ENCODE measurements around the gene CREB3L1. TPM values are rescaled to one million over a fixed set of nuclear protein-coding genes. Genes with fewer than 3 reads are reported as not detected.

Gene CREB3L1
- total and polyA plus RNA-seq, 2 experiments from 2014 or later: 8.5 to 10.4 TPM

DNA sequence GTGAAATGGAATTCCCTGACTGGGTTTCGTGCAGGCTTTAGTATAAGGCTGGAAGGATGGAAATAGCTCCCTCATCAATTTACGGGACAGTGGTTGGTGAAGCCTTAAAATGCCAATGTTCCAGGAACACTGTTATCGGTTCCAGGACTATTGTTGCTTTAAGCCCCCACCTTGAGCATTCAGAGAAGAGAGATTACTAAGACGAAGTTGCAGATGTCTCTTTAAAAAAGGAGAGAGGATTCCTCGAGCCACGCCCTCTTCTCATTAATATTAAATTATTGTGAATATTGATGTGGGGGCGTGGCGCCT, 195 bp upstream of the CREB3L1 start (continued):
- TF ChIP-seq, protein P1, sequence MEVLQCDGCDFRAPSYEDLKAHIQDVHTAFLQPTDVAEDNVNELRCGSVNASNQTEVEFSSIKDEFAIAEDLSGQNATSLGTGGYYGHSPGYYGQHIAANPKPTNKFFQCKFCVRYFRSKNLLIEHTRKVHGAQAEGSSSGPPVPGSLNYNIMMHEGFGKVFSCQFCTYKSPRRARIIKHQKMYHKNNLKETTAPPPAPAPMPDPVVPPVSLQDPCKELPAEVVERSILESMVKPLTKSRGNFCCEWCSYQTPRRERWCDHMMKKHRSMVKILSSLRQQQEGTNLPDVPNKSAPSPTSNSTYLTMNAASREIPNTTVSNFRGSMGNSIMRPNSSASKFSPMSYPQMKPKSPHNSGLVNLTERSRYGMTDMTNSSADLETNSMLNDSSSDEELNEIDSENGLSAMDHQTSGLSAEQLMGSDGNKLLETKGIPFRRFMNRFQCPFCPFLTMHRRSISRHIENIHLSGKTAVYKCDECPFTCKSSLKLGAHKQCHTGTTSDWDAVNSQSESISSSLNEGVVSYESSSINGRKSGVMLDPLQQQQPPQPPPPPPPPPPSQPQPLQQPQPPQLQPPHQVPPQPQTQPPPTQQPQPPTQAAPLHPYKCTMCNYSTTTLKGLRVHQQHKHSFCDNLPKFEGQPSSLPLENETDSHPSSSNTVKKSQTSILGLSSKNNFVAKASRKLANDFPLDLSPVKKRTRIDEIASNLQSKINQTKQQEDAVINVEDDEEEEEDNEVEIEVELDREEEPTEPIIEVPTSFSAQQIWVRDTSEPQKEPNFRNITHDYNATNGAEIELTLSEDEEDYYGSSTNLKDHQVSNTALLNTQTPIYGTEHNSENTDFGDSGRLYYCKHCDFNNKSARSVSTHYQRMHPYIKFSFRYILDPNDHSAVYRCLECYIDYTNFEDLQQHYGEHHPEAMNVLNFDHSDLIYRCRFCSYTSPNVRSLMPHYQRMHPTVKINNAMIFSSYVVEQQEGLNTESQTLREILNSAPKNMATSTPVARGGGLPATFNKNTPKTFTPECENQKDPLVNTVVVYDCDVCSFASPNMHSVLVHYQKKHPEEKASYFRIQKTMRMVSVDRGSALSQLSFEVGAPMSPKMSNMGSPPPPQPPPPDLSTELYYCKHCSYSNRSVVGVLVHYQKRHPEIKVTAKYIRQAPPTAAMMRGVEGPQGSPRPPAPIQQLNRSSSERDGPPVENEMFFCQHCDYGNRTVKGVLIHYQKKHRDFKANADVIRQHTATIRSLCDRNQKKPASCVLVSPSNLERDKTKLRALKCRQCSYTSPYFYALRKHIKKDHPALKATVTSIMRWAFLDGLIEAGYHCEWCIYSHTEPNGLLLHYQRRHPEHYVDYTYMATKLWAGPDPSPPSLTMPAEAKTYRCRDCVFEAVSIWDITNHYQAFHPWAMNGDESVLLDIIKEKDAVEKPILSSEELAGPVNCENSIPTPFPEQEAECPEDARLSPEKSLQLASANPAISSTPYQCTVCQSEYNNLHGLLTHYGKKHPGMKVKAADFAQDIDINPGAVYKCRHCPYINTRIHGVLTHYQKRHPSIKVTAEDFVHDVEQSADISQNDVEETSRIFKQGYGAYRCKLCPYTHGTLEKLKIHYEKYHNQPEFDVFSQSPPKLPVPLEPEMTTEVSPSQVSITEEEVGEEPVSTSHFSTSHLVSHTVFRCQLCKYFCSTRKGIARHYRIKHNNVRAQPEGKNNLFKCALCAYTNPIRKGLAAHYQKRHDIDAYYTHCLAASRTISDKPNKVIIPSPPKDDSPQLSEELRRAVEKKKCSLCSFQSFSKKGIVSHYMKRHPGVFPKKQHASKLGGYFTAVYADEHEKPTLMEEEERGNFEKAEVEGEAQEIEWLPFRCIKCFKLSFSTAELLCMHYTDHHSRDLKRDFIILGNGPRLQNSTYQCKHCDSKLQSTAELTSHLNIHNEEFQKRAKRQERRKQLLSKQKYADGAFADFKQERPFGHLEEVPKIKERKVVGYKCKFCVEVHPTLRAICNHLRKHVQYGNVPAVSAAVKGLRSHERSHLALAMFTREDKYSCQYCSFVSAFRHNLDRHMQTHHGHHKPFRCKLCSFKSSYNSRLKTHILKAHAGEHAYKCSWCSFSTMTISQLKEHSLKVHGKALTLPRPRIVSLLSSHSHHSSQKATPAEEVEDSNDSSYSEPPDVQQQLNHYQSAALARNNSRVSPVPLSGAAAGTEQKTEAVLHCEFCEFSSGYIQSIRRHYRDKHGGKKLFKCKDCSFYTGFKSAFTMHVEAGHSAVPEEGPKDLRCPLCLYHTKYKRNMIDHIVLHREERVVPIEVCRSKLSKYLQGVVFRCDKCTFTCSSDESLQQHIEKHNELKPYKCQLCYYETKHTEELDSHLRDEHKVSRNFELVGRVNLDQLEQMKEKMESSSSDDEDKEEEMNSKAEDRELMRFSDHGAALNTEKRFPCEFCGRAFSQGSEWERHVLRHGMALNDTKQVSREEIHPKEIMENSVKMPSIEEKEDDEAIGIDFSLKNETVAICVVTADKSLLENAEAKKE (CRISPR knock-in tag; IDR thresholded peaks at IDR 0.05): no peak
- TF ChIP-seq NANOG (IDR thresholded peaks at IDR 0.05; ENCODE audit: borderline replicate concordance): no peak
- no peak for TF ChIP-seq REST (IDR thresholded peaks at IDR 0.05; ENCODE audit: unreplicated experiment)
- no peak for TF ChIP-seq POLR2AphosphoS5 (IDR thresholded peaks at IDR 0.05; ENCODE audit: low read depth)
- no peak for TF ChIP-seq EZH2 (IDR thresholded peaks at IDR 0.05; ENCODE audit: low read depth, unreplicated experiment)
- TF ChIP-seq ZNF331 (CRISPR knock-in tag; IDR thresholded peaks at IDR 0.05; ENCODE audit: low read depth): no peak
- no peak for TF ChIP-seq STAT1 (IDR thresholded peaks at IDR 0.05; ENCODE audit: unreplicated experiment)

All from GM23338 (cell line).